Tibial nerve (tissue), 3 donors: ENCODE data around the gene CLDN16.

Experiments used
- POLR2A ChIP-seq, 2 donors: fragments of 450-650 bp; IDR thresholded peaks; one replicate each; pipeline ENCODE4 v1.6.1; 2017; ENCODE audit warnings: antibody characterized with exemption in 2 of 2, mild to moderate bottlenecking in 2 of 2, moderate library complexity in 2 of 2
- TF ChIP-seq, protein P1 (sequence below), 5 experiments: fragments of 200-600 bp in 3 of 5; fragments of 450-650 bp in 2 of 5; sonication (generic) in 3 of 5; IDR thresholded peaks; one replicate each; pipeline ENCODE4 v1.5.1; 2016 to 2019; ENCODE audit warnings: antibody characterized with exemption in 5 of 5, mild to moderate bottlenecking in 3 of 5, moderate library complexity in 2 of 5

DNA sequence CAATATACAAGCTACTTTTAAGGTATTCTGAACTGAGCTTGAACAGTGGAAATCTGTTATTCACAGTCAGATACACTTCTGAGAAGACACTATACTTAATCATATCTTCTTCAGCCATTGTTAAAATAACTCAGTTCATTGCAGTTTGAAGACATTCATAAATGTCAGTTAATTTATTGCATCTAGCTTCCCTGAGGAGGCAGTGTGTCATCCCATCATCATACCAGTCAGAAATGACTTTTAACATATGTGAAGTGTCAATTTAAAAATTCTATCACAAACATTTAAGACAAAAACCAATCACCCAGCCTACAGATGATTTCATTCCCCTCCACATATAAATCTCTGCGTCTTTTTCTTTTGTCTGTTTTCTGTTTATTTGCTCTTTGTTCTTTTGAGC, 54.3 kb downstream of the CLDN16 start:
- TF ChIP-seq, protein P1, sequence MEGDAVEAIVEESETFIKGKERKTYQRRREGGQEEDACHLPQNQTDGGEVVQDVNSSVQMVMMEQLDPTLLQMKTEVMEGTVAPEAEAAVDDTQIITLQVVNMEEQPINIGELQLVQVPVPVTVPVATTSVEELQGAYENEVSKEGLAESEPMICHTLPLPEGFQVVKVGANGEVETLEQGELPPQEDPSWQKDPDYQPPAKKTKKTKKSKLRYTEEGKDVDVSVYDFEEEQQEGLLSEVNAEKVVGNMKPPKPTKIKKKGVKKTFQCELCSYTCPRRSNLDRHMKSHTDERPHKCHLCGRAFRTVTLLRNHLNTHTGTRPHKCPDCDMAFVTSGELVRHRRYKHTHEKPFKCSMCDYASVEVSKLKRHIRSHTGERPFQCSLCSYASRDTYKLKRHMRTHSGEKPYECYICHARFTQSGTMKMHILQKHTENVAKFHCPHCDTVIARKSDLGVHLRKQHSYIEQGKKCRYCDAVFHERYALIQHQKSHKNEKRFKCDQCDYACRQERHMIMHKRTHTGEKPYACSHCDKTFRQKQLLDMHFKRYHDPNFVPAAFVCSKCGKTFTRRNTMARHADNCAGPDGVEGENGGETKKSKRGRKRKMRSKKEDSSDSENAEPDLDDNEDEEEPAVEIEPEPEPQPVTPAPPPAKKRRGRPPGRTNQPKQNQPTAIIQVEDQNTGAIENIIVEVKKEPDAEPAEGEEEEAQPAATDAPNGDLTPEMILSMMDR (IDR thresholded peaks at IDR 0.05) = no peak
- TF ChIP-seq POLR2A (IDR thresholded peaks at IDR 0.05) = no peak
